Small intestine (tissue), 7 donors: Measurements from ENCODE around the gene SORCS2. TPM values are rescaled to one million over a fixed set of nuclear protein-coding genes. Genes with fewer than 3 reads are reported as not detected.

Source experiments
- DNase-seq, 2 donors: peaks; one replicate each; pipeline versions ENCODE4 v3.0.0 to v3.0.0-alpha.2; 2013
- FAIRE-seq: peaks from 2 replicates; lab custom pipeline; 2012; peaks lifted over from hg19 to GRCh38; lab: Jason Lieb, UNC
- H3K27ac ChIP-seq, 3 donors: one replicate each; pipeline ENCODE4 v1.5.1; 2013; ENCODE audit warnings: low read length in 2 of 3, mild to moderate bottlenecking in 2 of 3, control low read depth in 1 of 3, inconsistent platforms in 1 of 3, low read depth in 1 of 3, moderate library complexity in 1 of 3
- H3K27me3 ChIP-seq, 3 donors: one replicate each; pipeline ENCODE4 v1.6.1; 2013; ENCODE audit warnings: low read length in 3 of 3, inconsistent platforms in 1 of 3; ENCODE audit not compliant: control insufficient read depth in 3 of 3, insufficient read depth in 3 of 3
- H3K36me3 ChIP-seq, 3 donors: one replicate each; pipeline ENCODE4 v1.6.1; 2013; ENCODE audit warnings: low read length in 3 of 3, inconsistent platforms in 1 of 3, low read depth in 1 of 3, mild to moderate bottlenecking in 1 of 3, moderate library complexity in 1 of 3; ENCODE audit not compliant: control insufficient read depth in 3 of 3, insufficient read depth in 2 of 3
- H3K4me1 ChIP-seq, 3 donors: one replicate each; pipeline ENCODE4 v1.6.1; 2013; ENCODE audit warnings: low read length in 2 of 3, inconsistent platforms in 1 of 3, low read depth in 1 of 3, mild to moderate bottlenecking in 1 of 3, moderate library complexity in 1 of 3; ENCODE audit not compliant: control insufficient read depth in 3 of 3, insufficient read depth in 2 of 3
- H3K4me3 ChIP-seq, 3 donors: one replicate each; pipeline ENCODE4 v1.5.1; 2013; ENCODE audit warnings: low read length in 3 of 3, control low read depth in 1 of 3, inconsistent platforms in 1 of 3, low read depth in 1 of 3, mild to moderate bottlenecking in 1 of 3, moderate library complexity in 1 of 3
- H3K9me3 ChIP-seq, 2 donors: one replicate each; pipeline ENCODE4 v1.6.1; 2013; ENCODE audit warnings: low read depth in 1 of 2, low read length in 1 of 2; ENCODE audit not compliant: control insufficient read depth in 2 of 2, insufficient read depth in 1 of 2
- WGBS, 3 donors: extraction: QIAGEN DNeasy Blood & Tissue Kit; methylation state at CpG; one replicate each; pipeline ENCODE4 v1.1.7; 2013; 5-methylcytosine and 5-hydroxymethylcytosine counted together
- polyA plus RNA-seq, 4 donors: library from polyadenylated mRNA; stranded (reverse) in 3 of 4; unstranded in 1 of 4; fragments of 200-250 nt in 3 of 4; fragments of 120-200 nt in 1 of 4; gene quantifications; one replicate each; pipeline versions ENCODE4 v1.2.1 to v1.2.3, GENCODE V29; 2013
- donor health status: healthy with polysubstance abuse.
- donor health status: control.
- donor health status: control.
- donor health status: Bipolar disorder and iron deficiency.
- donor health status: healthy.

The SORCS2 gene
- polyA plus RNA-seq, 4 donors = 0.63 to 3.3 (median 2.2) TPM; not detected in 1

GRCh38 chr4:7353046-7353790 is 160.9 kb downstream of the SORCS2 start:
- Histone ChIP-seq H3K4me3 (no peak overlapping the region), H3K27me3 (no peaks in the 10 kb centered on the region), H3K4me1 (no peaks in the 10 kb centered on the region), H3K36me3 (no peaks in the 10 kb centered on the region), H3K27ac (no peak overlapping the region), H3K9me3 (no peaks in the 10 kb centered on the region)
- FAIRE-seq = no peak
- no peak for DNase-seq
- 68 to 82% (median 78%) methylated on average over 7 of the region's 7 CpGs for WGBS, 3 donors

- Histone ChIP-seq H3K36me3 (no peaks in the 10 kb centered on the region), H3K27ac (no peak overlapping the region), H3K27me3 (no peaks in the 10 kb centered on the region), H3K4me3 (no peak overlapping the region), H3K4me1 (no peaks in the 10 kb centered on the region), H3K9me3 (no peaks in the 10 kb centered on the region)
- no peak for FAIRE-seq
- DNase-seq = no peak
- 75 to 84% (median 79%) methylated on average over 17 of the region's 17 CpGs for WGBS, 3 donors
These were observed 161.7 kb downstream of the SORCS2 start for GRCh38 chr4:7353846-7354610.

DNA sequence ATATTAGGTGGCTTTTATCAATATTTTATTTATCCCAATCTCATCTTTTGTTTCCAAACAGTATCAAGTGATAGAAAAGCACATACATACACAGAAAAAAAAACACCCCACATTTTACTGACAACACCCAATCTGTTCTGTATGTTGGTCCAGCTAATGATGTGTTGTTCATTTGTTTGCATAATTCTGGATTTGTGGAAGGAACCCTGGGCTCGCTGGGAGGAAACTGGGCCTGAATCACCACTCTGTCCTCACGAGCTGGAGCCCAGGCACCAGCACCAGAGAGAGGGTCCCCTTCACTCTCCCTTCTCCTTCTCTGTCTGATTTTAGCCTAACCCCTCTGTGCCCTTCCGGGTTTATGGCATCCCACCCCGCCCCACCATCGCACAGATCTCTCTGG is 162.6 kb downstream of the SORCS2 start:
- no peaks in the 10 kb centered on the region for H3K36me3 ChIP-seq
- FAIRE-seq = no peak
- 62 to 72% (median 69%) methylated on average over 5 of the region's 5 CpGs for WGBS, 3 donors
- no peaks in the 10 kb centered on the region for H3K27me3 ChIP-seq
- H3K27ac ChIP-seq = no peak overlapping the region
- H3K4me1 ChIP-seq = no peaks in the 10 kb centered on the region
- no peak for DNase-seq
- no peaks in the 10 kb centered on the region for H3K9me3 ChIP-seq
- no peak overlapping the region for H3K4me3 ChIP-seq

GRCh38 chr4:7355795-7356194 is 163.5 kb downstream of the SORCS2 start:
- Histone ChIP-seq H3K4me3 (no peak overlapping the region), H3K36me3 (no peaks in the 10 kb centered on the region), H3K9me3 (no peaks in the 10 kb centered on the region), H3K27ac (no peak overlapping the region), H3K4me1 (no peaks in the 10 kb centered on the region), H3K27me3 (no peaks in the 10 kb centered on the region)
- DNase-seq (no peak), FAIRE-seq (no peak)
- 74 to 84% (median 77%) methylated on average over 3 of the region's 3 CpGs for WGBS, 3 donors

DNA sequence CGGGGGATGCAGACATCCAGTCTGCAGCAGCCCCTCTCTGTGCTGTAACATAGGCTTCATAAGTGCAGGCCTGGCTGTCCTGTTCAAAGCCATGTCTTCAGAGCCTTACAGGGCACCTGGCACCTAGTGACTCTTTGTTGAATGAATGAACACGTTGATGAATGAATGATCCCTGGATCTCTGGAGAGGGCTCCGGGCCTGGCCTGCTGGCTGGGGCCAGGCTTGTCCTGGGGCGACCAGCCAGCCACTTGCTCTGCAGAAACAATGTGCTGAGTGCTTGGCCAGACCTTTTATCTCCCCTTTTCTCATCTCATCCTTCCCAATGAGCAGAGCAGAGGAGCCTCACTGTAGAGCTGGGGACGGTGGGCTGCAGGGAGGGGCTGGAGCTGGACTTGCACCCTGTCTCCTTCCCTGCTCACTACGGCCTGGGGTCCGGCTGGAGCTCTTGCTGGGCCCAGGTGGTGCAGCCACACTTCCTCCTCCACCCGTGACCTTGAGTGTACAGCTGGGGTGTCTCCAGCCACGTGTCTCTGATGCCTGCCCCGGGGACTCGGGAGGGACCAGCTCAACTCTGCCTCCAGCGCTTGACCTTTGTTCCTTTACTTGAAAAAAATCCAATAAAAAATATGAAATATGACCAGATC is 164.5 kb downstream of the SORCS2 start:
- 46 to 60% (median 56%) methylated on average over 12 of the region's 12 CpGs for WGBS, 3 donors
- H3K4me3 ChIP-seq = no peak overlapping the region
- no peak for FAIRE-seq

DNA sequence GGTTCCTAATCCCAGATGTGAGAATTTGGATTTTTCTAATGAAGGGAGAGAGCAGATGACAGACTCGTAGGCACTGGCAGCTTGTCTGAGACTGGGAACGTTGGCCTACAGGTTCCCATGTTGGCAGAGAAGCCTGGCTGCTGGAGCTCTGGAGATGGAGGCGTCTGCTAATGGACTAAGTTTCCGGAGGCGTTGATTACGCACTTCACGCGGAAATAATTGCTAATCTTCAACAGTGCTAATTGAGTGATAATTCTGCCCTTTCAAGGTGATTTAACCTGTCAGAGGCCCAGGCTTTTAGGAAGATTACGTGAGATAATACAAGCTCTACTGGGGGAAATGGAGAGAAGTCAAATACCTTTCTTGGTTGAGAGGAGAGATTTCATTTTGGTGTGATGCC is 165.0 kb downstream of the SORCS2 start:
- no peak for FAIRE-seq

More for the DNA sequence above, 164.5 kb downstream of the SORCS2 start:
- no peaks in the 10 kb centered on the region for H3K9me3 ChIP-seq
- no peaks in the 10 kb centered on the region for H3K27me3 ChIP-seq
- no peak for DNase-seq
- no peak overlapping the region for H3K27ac ChIP-seq
- H3K4me1 ChIP-seq = no peaks in the 10 kb centered on the region
- H3K36me3 ChIP-seq = no peaks in the 10 kb centered on the region

GRCh38 chr4:7358100-7358735 is 165.9 kb downstream of the SORCS2 start:
- H3K4me1 ChIP-seq = no peaks in the 10 kb centered on the region
- H3K9me3 ChIP-seq = no peaks in the 10 kb centered on the region
- H3K36me3 ChIP-seq = no peaks in the 10 kb centered on the region
- no peaks in the 10 kb centered on the region for H3K27me3 ChIP-seq
- FAIRE-seq (no peak), DNase-seq (no peak)
- no peak overlapping the region for H3K4me3 ChIP-seq
- WGBS, 3 donors = 50 to 72% (median 60%) methylated on average over 11 of the region's 11 CpGs
- no peak overlapping the region for H3K27ac ChIP-seq

More for the DNA sequence above, 165.0 kb downstream of the SORCS2 start:
- H3K27ac ChIP-seq = no peak overlapping the region
- 66 to 83% (median 71%) methylated on average over 9 of the region's 9 CpGs for WGBS, 3 donors
- no peaks in the 10 kb centered on the region for H3K4me1 ChIP-seq
- H3K4me3 ChIP-seq = no peak overlapping the region
- DNase-seq = no peak
- H3K9me3 ChIP-seq = no peaks in the 10 kb centered on the region
- H3K27me3 ChIP-seq = no peaks in the 10 kb centered on the region
- no peaks in the 10 kb centered on the region for H3K36me3 ChIP-seq
